Endothelial cell of umbilical vein (primary cell): ENCODE measurements around the gene CCNL2. TPM values are rescaled to one million over a fixed set of nuclear protein-coding genes. Genes with fewer than 3 reads are reported as not detected.

Experiments
- BruUV-seq: library from RNA; stranded (reverse); fragments of 400-500 nt; replicated peaks from 2 replicates; lab custom pipeline; 2021; lab: Mats Ljungman, UMichigan
- CTCF ChIA-PET: fragments of 300-600, 350-600 bp; sonication (Branson Sonifier 250); formaldehyde crosslinking; loops from one replicate; lab custom pipeline; 2021; ENCODE audit warnings: antibody characterized with exemption, inconsistent platforms; lab: Charles Lee
- POLR2A ChIA-PET: fragments of 300-600, 350-600 bp; sonication (Branson Sonifier 250); formaldehyde crosslinking; loops from one replicate; lab custom pipeline; 2021; ENCODE audit warnings: antibody characterized with exemption, inconsistent platforms; lab: Charles Lee
- DNase-seq: peaks from one replicate; pipeline ENCODE4 v3.0.0-alpha.2; 2011; ENCODE audit warnings: low read depth, low spot score
- FAIRE-seq: peaks from 2 replicates; lab custom pipeline; 2011; peaks lifted over from hg19 to GRCh38; lab: Jason Lieb, UNC
- H2AFZ ChIP-seq: 2 replicates; pipeline ENCODE4 v1.6.0; 2012; ENCODE audit warnings: low read depth, low read length, control low read depth, inconsistent platforms
- H3K27ac ChIP-seq: 2 replicates; pipeline ENCODE4 v1.5.1; 2011; ENCODE audit warnings: low read depth, mild to moderate bottlenecking, control low read depth, low read length, moderate library complexity; ENCODE audit not compliant: insufficient read depth
- H3K27me3 ChIP-seq, 2 experiments: 2 replicates each; pipeline versions ENCODE4 v1.6.0 to v1.6.1; 2011; ENCODE audit warnings: low read length in 2 of 2, mixed read lengths in 1 of 2; ENCODE audit not compliant: control insufficient read depth in 2 of 2, insufficient read depth in 2 of 2
- H3K36me3 ChIP-seq, 2 experiments: 2 replicates in 1 of 2; 3 replicates in 1 of 2; pipeline ENCODE4 v1.5.1; 2011; ENCODE audit warnings: low read length in 2 of 2, mild to moderate bottlenecking in 1 of 2, moderate library complexity in 1 of 2; ENCODE audit not compliant: control insufficient read depth in 2 of 2, insufficient read depth in 2 of 2; ENCODE audit errors: extremely low read depth in 1 of 2
- H3K4me1 ChIP-seq: 3 replicates; pipeline ENCODE4 v1.5.1; 2011; ENCODE audit warnings: mild to moderate bottlenecking, low read length; ENCODE audit not compliant: control insufficient read depth, insufficient read depth; ENCODE audit errors: extremely low read depth
- H3K4me2 ChIP-seq: 2 replicates; pipeline ENCODE4 v1.6.1; 2011; ENCODE audit warnings: low read length, control low read depth, mixed read lengths; ENCODE audit not compliant: insufficient read depth
- H3K4me3 ChIP-seq, 3 experiments: fragments of 200-600 bp in 1 of 3; sonication (generic), shearing (Covaris generic) in 1 of 3; replicated peaks in 1 of 3; 2 replicates each; pipeline ENCODE4 v1.5.1; 2011 to 2016; ENCODE audit warnings: control low read depth in 3 of 3, low read length in 3 of 3, mild to moderate bottlenecking in 2 of 3, inconsistent platforms in 1 of 3, low read depth in 1 of 3, moderate library complexity in 1 of 3; ENCODE audit not compliant: insufficient read depth in 1 of 3
- H3K79me2 ChIP-seq: 2 replicates; pipeline ENCODE4 v1.6.0; 2012; ENCODE audit warnings: low read length, inconsistent platforms; ENCODE audit not compliant: control insufficient read depth, insufficient read depth
- H3K9ac ChIP-seq: replicated peaks from 2 replicates; pipeline ENCODE3; 2011; ENCODE audit warnings: low read length, control low read depth; ENCODE audit not compliant: insufficient read depth; ENCODE audit errors: extremely low read depth
- H3K9me1 ChIP-seq: replicated peaks from 3 replicates; pipeline ENCODE4 v1.6.0; 2011; ENCODE audit warnings: mild to moderate bottlenecking, low read length; ENCODE audit not compliant: control insufficient read depth, insufficient read depth; ENCODE audit errors: extremely low read depth
- H3K9me3 ChIP-seq: replicated peaks from 2 replicates; pipeline ENCODE4 v1.5.1; 2012; ENCODE audit warnings: low read length, inconsistent platforms; ENCODE audit not compliant: control insufficient read depth, insufficient read depth
- H4K20me1 ChIP-seq: replicated peaks from 2 replicates; pipeline ENCODE3; 2011; ENCODE audit warnings: mild to moderate bottlenecking, low read length; ENCODE audit not compliant: control insufficient read depth, insufficient read depth; ENCODE audit errors: extremely low read depth
- EZH2 ChIP-seq: IDR thresholded peaks from 2 replicates; pipeline ENCODE4 v1.6.1; 2012; ENCODE audit warnings: borderline replicate concordance, low read depth, mild to moderate bottlenecking, moderate library complexity, low read length, inconsistent platforms; ENCODE audit not compliant: severe bottlenecking
- GATA2 ChIP-seq: IDR thresholded peaks from 2 replicates; pipeline ENCODE4 v1.7.0; 2011; ENCODE audit warnings: low read depth, mild to moderate bottlenecking, moderate library complexity, mixed read lengths, low read length; ENCODE audit not compliant: insufficient read length, insufficient read depth
- MYC ChIP-seq: IDR thresholded peaks from one replicate; pipeline ENCODE4 v1.6.1; 2011; ENCODE audit warnings: mild to moderate bottlenecking, low read depth, low read length
- POLR2AphosphoS5 ChIP-seq: IDR thresholded peaks from 2 replicates; pipeline ENCODE4 v1.6.1; 2012; ENCODE audit warnings: low read depth, mild to moderate bottlenecking, control low read depth, low read length, moderate library complexity; ENCODE audit not compliant: insufficient read depth
- dilution Hi-C: fragments of 300-500 bp; cut with MboI; formaldehyde crosslinking; loops from one replicate; pipeline ENCODE4 v1.15.0; 2019; ENCODE audit warnings: low sequenced_read_pairs; ENCODE audit not compliant: extremely low pct_ligation_motif_present
- intact Hi-C: fragments of 100-400 bp; cut with micrococcal nuclease; formaldehyde crosslinking; loops from one replicate; pipeline ENCODE4 v1.10.0; 2022
- polyA plus RNA-seq, 4 experiments: library from polyadenylated mRNA; depleted of rRNA in 3 of 4; stranded (reverse) in 3 of 4; unstranded in 1 of 4; fragments of >200 nt; gene quantifications; 2 replicates each; pipeline versions ENCODE4 v1.2.1 to v1.2.3, GENCODE V29; 2011 to 2012; ENCODE audit warnings: missing spikeins in 1 of 4
- total RNA-seq: library from RNA; stranded (reverse); gene quantifications from 2 replicates; pipeline ENCODE4 v1.2.3, GENCODE V29; 2021

CCNL2 gene
- total and polyA plus RNA-seq, 2 donors (not counting 3 experiments of a cell fraction or from before 2014, with no cell fraction given), result 188 to 209 TPM

GRCh38 chr1:1355416-1355815 lies 43.7 kb downstream of the CCNL2 start:
- no peaks in the 10 kb centered on the region for H3K4me1 ChIP-seq
- peaks cover 11 to 23% of the 10 kb centered on the region in 2 experiments for H3K27me3 ChIP-seq
- no peak for FAIRE-seq
- dilution Hi-C loops (no loop called here), intact Hi-C loops (no loop called here)
- POLR2A ChIA-PET, result interaction anchor here (0.6 to 0.7 kb wide), 2 partner anchors 10 to 13 kb away, joined by 3 to 7 read pairs; no protein-coding TSS in a partner anchor
- H3K36me3 ChIP-seq, result no peaks in the 10 kb centered on the region
- CTCF ChIA-PET, result interaction anchor here (0.7 to 1.2 kb wide), 2 partner anchors 17 to 20 kb away, joined by 3 to 9 read pairs; partner anchors contain the start of gene AURKAIP1
- DNase-seq, result no peak
- no peaks in the 10 kb centered on the region for H3K9me3 ChIP-seq
- no peak overlapping the region for H3K9ac ChIP-seq
- no peaks in the 10 kb centered on the region for H3K79me2 ChIP-seq
- TF ChIP-seq MYC (no peak), POLR2AphosphoS5 (peak; percentile 14)
- H3K27ac ChIP-seq, result no peak overlapping the region
- no peak overlapping the region for H3K4me3 ChIP-seq
- no peaks in the 10 kb centered on the region for H3K9me1 ChIP-seq
- H2AFZ ChIP-seq, result no peak overlapping the region
- BruUV-seq, result no TSS peak
- no peaks in the 10 kb centered on the region for H4K20me1 ChIP-seq
- H3K4me2 ChIP-seq, result no peak overlapping the region

DNA sequence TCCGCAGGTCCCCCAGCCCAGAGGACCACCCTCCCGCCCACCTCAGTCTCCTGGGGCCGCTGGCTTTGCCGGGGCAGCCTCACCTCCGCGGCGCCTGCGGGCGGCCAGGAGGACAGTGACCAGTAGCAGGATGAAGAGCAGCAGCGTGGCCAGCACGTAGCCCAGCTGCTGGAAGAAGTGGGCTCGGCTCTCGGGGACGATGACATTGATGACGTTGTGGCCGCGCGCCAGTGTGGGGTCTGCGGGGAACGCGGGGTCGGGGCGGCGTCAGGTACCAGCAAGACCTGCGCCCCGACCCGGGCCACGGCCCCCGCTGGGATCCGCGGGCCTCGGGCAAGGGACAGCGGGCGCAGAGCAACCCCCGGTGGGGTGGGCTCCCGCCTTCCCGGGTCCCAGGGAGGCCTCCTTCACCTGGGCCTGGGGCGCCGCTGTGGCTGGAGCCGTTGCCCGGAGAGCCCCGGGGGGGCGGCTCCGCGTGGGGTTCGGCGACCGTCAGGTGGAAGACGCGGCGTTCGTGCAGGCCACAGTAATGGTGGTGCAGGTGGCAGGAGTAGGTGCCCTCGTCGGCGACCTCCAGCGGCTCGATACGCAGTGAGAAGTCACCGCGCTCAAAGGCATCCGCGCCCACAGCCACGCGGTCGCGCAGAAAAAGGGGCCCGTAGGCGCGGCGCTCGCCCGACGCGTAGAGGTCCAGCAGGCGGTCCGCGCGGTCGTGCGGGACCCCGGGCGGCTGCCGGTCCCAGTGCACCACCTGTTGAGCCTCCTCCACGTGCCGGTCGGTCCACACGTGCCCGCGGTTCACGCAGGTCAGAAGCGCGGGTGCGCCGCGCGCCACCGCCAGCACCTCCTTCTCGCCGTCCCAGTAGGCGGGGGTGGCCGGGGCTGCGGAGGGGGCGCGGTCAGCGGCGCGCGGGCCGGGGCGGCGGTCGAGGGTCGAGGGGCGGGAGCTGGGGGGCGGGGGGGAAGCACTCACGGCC lies 44.6 kb downstream of the CCNL2 start:
- ChIA-PET CTCF (interaction anchor here (0.7 to 1.2 kb wide), 3 partner anchors 17 to 21 kb away, joined by 3 to 9 read pairs (median 3); partner anchors contain the start of gene AURKAIP1), POLR2A (interaction anchor here (0.7 kb wide), 1 partner anchor 11 kb away, joined by 3 read pairs; no protein-coding TSS in a partner anchor)
- H3K4me3 ChIP-seq, result no peak overlapping the region
- FAIRE-seq (no peak), DNase-seq (no peak)
- H3K4me1 ChIP-seq, result no peaks in the 10 kb centered on the region
- TF ChIP-seq GATA2, result no peak
- peak; percentile 94 for TF ChIP-seq EZH2
- intact Hi-C loops (no loop called here), dilution Hi-C loops (no loop called here)
- H3K36me3 ChIP-seq, result no peaks in the 10 kb centered on the region
- H3K27ac ChIP-seq, result no peak overlapping the region
- peaks cover 11 to 23% of the 10 kb centered on the region in 2 experiments for H3K27me3 ChIP-seq
- no TSS peak for BruUV-seq
- H3K4me2 ChIP-seq, result no peak overlapping the region
- H3K9me3 ChIP-seq, result no peaks in the 10 kb centered on the region
- H3K79me2 ChIP-seq, result no peaks in the 10 kb centered on the region
- H3K9ac ChIP-seq, result no peak overlapping the region
- H4K20me1 ChIP-seq, result no peaks in the 10 kb centered on the region
- no peak overlapping the region for H2AFZ ChIP-seq
- no peaks in the 10 kb centered on the region for H3K9me1 ChIP-seq
